Middle frontal gyrus (tissue), 1 donor: Measurements from ENCODE around the gene CAMK1D.
"Not testable (repeated sequence)": the region's sequence is repeated elsewhere in the genome, so short reads cannot be mapped to it uniquely, and the experiment has no call there.

ENCODE experiments used
- DNase-seq: peaks from one replicate; pipeline ENCODE4 v3.0.0-alpha.2; 2015; ENCODE audit warnings: low spot score; ENCODE audit errors: extremely low spot score

The CAMK1D gene

GRCh38 chr10:12427276-12427675 is 77.9 kb downstream of the CAMK1D start:
- no peak for DNase-seq

- DNase-seq: no peak
These were observed 79.2 kb downstream of the CAMK1D start for GRCh38 chr10:12428447-12429135.

GRCh38 chr10:12430406-12430982 is 81.1 kb downstream of the CAMK1D start:
- DNase-seq: no peak

- DNase-seq: no peak
These were observed 82.1 kb downstream of the CAMK1D start for GRCh38 chr10:12431151-12432101.

- no peak for DNase-seq
These were observed 83.2 kb downstream of the CAMK1D start for GRCh38 chr10:12432402-12433189.

GRCh38 chr10:12434277-12434676 is 84.9 kb downstream of the CAMK1D start:
- no peak for DNase-seq

- DNase-seq: not testable (repeated sequence)
These were observed 85.3 kb downstream of the CAMK1D start for GRCh38 chr10:12434677-12435076.

- no peak for DNase-seq
These were observed 86.0 kb downstream of the CAMK1D start for GRCh38 chr10:12435348-12435747.

GRCh38 chr10:12438919-12439692 is 89.8 kb downstream of the CAMK1D start:
- DNase-seq: no peak

- not testable (repeated sequence) for DNase-seq
These were observed 90.4 kb downstream of the CAMK1D start for GRCh38 chr10:12439767-12440166.

- DNase-seq: no peak
These were observed 93.7 kb downstream of the CAMK1D start for GRCh38 chr10:12443026-12443425.

- DNase-seq: no peak
These were observed 95.8 kb downstream of the CAMK1D start for GRCh38 chr10:12444981-12445700.

GRCh38 chr10:12445701-12446334 is 96.5 kb downstream of the CAMK1D start:
- no peak for DNase-seq

GRCh38 chr10:12448340-12448728 is 99.0 kb downstream of the CAMK1D start:
- no peak for DNase-seq

GRCh38 chr10:12448729-12449391 is 99.5 kb downstream of the CAMK1D start:
- DNase-seq: no peak

GRCh38 chr10:12455318-12455717 is 106.0 kb downstream of the CAMK1D start:
- no peak for DNase-seq

GRCh38 chr10:12455766-12456165 is 106.4 kb downstream of the CAMK1D start:
- DNase-seq: no peak

GRCh38 chr10:12459340-12459739 is 110.0 kb downstream of the CAMK1D start:
- no peak for DNase-seq

- no peak for DNase-seq
These were observed 110.4 kb downstream of the CAMK1D start for GRCh38 chr10:12459762-12460161.
